Testis (tissue), 2 donors: ENCODE measurements around the gene PDGFD.

Experiments
- POLR2A ChIP-seq: fragments of 450-650 bp; IDR thresholded peaks from one replicate; pipeline ENCODE4 v1.6.1; 2017; ENCODE audit warnings: antibody characterized with exemption, mild to moderate bottlenecking, moderate library complexity
- TF ChIP-seq, protein P1 (sequence below), 3 experiments: fragments of 450-650 bp in 2 of 3; fragments of 200-600 bp in 1 of 3; sonication (generic) in 1 of 3; IDR thresholded peaks; one replicate each; pipeline ENCODE4 v1.5.1; 2016 to 2019; ENCODE audit warnings: antibody characterized with exemption in 3 of 3, mild to moderate bottlenecking in 2 of 3, moderate library complexity in 1 of 3

DNA sequence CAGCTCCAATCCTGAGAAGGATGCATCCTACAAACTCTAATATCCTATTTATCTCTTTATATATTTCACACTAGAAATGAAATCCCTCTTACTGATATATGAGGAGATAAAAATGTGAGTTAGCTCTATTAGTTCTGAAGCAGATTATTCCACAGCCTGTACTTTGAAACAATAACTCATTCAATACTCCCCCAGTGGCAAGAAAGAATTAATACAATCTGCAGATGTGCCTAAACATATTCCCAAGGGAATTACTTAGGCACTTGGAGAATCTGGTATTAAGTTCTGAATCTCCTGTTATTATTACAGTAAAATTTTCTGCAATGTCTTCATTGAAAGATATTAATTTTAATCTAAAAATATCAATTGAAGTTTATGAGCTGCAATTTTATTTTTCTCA lies 68.2 kb downstream of the PDGFD start:
- TF ChIP-seq POLR2A = no peak
- TF ChIP-seq, protein P1, sequence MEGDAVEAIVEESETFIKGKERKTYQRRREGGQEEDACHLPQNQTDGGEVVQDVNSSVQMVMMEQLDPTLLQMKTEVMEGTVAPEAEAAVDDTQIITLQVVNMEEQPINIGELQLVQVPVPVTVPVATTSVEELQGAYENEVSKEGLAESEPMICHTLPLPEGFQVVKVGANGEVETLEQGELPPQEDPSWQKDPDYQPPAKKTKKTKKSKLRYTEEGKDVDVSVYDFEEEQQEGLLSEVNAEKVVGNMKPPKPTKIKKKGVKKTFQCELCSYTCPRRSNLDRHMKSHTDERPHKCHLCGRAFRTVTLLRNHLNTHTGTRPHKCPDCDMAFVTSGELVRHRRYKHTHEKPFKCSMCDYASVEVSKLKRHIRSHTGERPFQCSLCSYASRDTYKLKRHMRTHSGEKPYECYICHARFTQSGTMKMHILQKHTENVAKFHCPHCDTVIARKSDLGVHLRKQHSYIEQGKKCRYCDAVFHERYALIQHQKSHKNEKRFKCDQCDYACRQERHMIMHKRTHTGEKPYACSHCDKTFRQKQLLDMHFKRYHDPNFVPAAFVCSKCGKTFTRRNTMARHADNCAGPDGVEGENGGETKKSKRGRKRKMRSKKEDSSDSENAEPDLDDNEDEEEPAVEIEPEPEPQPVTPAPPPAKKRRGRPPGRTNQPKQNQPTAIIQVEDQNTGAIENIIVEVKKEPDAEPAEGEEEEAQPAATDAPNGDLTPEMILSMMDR (IDR thresholded peaks at IDR 0.05) = no peak
